Activated CD4-positive, alpha-beta T cell treated with anti-CD3 and anti-CD28 coated beads, Interleukin-2, amount 50 U/mL, for 16 hours (primary cell): ENCODE measurements around the gene HYOU1.
"Not testable (repeated sequence)": the region's sequence is repeated elsewhere in the genome, so short reads cannot be mapped to it uniquely, and the experiment has no call there.

Experiments
- DNase-seq: peaks from one replicate; pipeline ENCODE4 v3.0.0-alpha.2; 2020

Gene HYOU1

GRCh38 chr11:119057000-119057769, at the start of gene HYOU1:
Gene HYOU1 (minus strand): TSS chr11:119057205. CDS start chr11:119056160, 1,045 bp downstream.
- DNase-seq = peak; percentile 99

GRCh38 chr11:119103793-119104192, 46.8 kb upstream of the HYOU1 start:
- no peak for DNase-seq

- not testable (repeated sequence) for DNase-seq
Measured at GRCh38 chr11:119103161-119103664, 46.2 kb upstream of the HYOU1 start.

- peak; percentile 93 for DNase-seq
Measured at GRCh38 chr11:119101759-119102423, 44.9 kb upstream of the HYOU1 start, which contains the start of gene DPAGT1. Gene DPAGT1 (minus strand): TSS chr11:119101853. CDS start chr11:119101655, 198 bp downstream.

GRCh38 chr11:119100994-119101758, 44.2 kb upstream of the HYOU1 start:
- DNase-seq = peak; percentile 61

GRCh38 chr11:119100246-119100970, 43.4 kb upstream of the HYOU1 start:
- DNase-seq = no peak

- DNase-seq = no peak
Measured at GRCh38 chr11:119099711-119100110, 42.7 kb upstream of the HYOU1 start.

GRCh38 chr11:119095066-119095880, 38.3 kb upstream of the HYOU1 start:
- DNase-seq = peak; percentile 100

GRCh38 chr11:119094816-119095065, 37.7 kb upstream of the HYOU1 start:
- peak; percentile 73 for DNase-seq

GRCh38 chr11:119093942-119094815, 37.2 kb upstream of the HYOU1 start:
- peak; percentile 44 for DNase-seq

- no peak for DNase-seq
Measured at GRCh38 chr11:119092880-119093842, 36.2 kb upstream of the HYOU1 start.

GRCh38 chr11:119091966-119092879, 35.2 kb upstream of the HYOU1 start:
- DNase-seq = peak; percentile 38

GRCh38 chr11:119091178-119091577, 34.2 kb upstream of the HYOU1 start:
- DNase-seq = no peak

GRCh38 chr11:119089319-119089718, 32.3 kb upstream of the HYOU1 start:
- DNase-seq = no peak

GRCh38 chr11:119088406-119088805, 31.4 kb upstream of the HYOU1 start:
- no peak for DNase-seq

GRCh38 chr11:119087747-119088241, 30.8 kb upstream of the HYOU1 start:
- no peak for DNase-seq

GRCh38 chr11:119087123-119087522, 30.1 kb upstream of the HYOU1 start:
- no peak for DNase-seq

GRCh38 chr11:119085437-119085847, 28.4 kb upstream of the HYOU1 start:
- no peak for DNase-seq
